Measurements from ENCODE around the gene ZNF101. TPM values are rescaled to one million over a fixed set of nuclear protein-coding genes. Genes with fewer than 3 reads are reported as not detected.

ZNF101 gene
- polyA plus RNA-seq, 1 donor from 2014 or later = 12.2 TPM

DNA sequence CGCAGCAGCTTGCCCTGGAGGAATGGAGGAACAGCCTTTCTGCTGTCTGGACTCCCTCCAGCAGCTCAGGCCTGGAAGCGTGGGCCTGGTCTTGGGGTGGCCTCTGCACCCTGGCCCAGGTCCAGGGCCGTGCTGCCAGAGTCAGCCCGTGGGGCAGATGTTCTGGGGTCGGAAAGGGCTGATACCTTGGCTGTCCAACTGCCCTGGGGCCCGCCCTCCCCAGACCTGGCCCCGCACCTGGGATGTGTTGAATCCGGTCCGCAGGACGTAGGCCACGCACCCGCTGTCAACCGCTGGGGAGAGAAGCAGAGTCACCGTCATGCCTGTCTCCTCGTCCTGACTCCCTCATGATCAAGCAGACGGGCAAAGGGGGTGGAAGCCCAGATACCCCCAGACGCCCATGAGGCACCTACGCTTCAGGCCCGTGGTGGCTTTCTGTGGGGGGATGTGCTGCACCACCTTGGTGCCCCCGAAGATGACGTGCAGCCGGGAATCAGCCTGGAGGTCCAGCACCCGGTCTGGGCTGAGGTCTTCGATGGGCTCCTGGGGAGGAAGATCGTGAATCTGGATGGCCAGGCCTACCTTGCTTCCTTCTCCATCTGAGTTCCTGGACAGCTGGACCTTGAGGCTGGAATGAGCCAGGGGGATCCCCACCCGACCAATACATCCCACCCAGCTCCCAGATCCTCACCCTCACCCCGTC lies 12.8 kb upstream of the ZNF101 start:
- no peak overlapping the region for H3K27ac ChIP-seq (ENCODE audit: low read length)
- H2AFZ ChIP-seq (ENCODE audit: low read depth, low read length) = no peak overlapping the region
- no peaks in the 10 kb centered on the region for H3K36me3 ChIP-seq (ENCODE audit: insufficient read depth, low read length)
- no peak overlapping the region for H3K9ac ChIP-seq (ENCODE audit: low read length)
- no peaks in the 10 kb centered on the region for H3K79me2 ChIP-seq (replicated peaks; ENCODE audit: insufficient read depth, low read length)
- TF ChIP-seq EZH2 (IDR thresholded peaks at IDR 0.05; ENCODE audit: borderline replicate concordance, insufficient read depth, low read length, poor library complexity, severe bottlenecking) (no peak), POLR2AphosphoS5 (IDR thresholded peaks at IDR 0.05) (no peak), RAD21 (conservative IDR thresholded peaks at IDR 0.05) (no peak), MXI1 (conservative IDR thresholded peaks at IDR 0.05; ENCODE audit: poor library complexity, severe bottlenecking) (no peak), TAF1 (IDR thresholded peaks at IDR 0.05; ENCODE audit: low read depth) (no peak), EP300 (conservative IDR thresholded peaks at IDR 0.05; ENCODE audit: poor library complexity, severe bottlenecking) (no peak), SMC3 (conservative IDR thresholded peaks at IDR 0.05; ENCODE audit: poor library complexity) (no peak)
- TF ChIP-seq, protein P1, sequence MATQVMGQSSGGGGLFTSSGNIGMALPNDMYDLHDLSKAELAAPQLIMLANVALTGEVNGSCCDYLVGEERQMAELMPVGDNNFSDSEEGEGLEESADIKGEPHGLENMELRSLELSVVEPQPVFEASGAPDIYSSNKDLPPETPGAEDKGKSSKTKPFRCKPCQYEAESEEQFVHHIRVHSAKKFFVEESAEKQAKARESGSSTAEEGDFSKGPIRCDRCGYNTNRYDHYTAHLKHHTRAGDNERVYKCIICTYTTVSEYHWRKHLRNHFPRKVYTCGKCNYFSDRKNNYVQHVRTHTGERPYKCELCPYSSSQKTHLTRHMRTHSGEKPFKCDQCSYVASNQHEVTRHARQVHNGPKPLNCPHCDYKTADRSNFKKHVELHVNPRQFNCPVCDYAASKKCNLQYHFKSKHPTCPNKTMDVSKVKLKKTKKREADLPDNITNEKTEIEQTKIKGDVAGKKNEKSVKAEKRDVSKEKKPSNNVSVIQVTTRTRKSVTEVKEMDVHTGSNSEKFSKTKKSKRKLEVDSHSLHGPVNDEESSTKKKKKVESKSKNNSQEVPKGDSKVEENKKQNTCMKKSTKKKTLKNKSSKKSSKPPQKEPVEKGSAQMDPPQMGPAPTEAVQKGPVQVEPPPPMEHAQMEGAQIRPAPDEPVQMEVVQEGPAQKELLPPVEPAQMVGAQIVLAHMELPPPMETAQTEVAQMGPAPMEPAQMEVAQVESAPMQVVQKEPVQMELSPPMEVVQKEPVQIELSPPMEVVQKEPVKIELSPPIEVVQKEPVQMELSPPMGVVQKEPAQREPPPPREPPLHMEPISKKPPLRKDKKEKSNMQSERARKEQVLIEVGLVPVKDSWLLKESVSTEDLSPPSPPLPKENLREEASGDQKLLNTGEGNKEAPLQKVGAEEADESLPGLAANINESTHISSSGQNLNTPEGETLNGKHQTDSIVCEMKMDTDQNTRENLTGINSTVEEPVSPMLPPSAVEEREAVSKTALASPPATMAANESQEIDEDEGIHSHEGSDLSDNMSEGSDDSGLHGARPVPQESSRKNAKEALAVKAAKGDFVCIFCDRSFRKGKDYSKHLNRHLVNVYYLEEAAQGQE (IDR thresholded peaks at IDR 0.05; ENCODE audit: borderline replicate concordance) = no peak
- TF ChIP-seq, protein P2, sequence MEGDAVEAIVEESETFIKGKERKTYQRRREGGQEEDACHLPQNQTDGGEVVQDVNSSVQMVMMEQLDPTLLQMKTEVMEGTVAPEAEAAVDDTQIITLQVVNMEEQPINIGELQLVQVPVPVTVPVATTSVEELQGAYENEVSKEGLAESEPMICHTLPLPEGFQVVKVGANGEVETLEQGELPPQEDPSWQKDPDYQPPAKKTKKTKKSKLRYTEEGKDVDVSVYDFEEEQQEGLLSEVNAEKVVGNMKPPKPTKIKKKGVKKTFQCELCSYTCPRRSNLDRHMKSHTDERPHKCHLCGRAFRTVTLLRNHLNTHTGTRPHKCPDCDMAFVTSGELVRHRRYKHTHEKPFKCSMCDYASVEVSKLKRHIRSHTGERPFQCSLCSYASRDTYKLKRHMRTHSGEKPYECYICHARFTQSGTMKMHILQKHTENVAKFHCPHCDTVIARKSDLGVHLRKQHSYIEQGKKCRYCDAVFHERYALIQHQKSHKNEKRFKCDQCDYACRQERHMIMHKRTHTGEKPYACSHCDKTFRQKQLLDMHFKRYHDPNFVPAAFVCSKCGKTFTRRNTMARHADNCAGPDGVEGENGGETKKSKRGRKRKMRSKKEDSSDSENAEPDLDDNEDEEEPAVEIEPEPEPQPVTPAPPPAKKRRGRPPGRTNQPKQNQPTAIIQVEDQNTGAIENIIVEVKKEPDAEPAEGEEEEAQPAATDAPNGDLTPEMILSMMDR (IDR thresholded peaks at IDR 0.05; ENCODE audit: poor library complexity, severe bottlenecking) = no peak
- no peaks in the 10 kb centered on the region for H3K27me3 ChIP-seq (ENCODE audit: insufficient read depth, low read depth, low read length)
- H3F3A ChIP-seq (ENCODE audit: insufficient read depth, low read length, poor library complexity, severe bottlenecking) = no peaks in the 10 kb centered on the region
- no peak overlapping the region for H3K4me2 ChIP-seq (ENCODE audit: low read length)
- no peaks in the 10 kb centered on the region for H3K9me2 ChIP-seq (ENCODE audit: insufficient read depth, low read length)
- no peak overlapping the region for H3K4me3 ChIP-seq (ENCODE audit: low read length)
- no peaks in the 10 kb centered on the region for H4K20me1 ChIP-seq (ENCODE audit: insufficient read depth)
- H3K9me3 ChIP-seq (ENCODE audit: low read length) = no peaks in the 10 kb centered on the region

DNA sequence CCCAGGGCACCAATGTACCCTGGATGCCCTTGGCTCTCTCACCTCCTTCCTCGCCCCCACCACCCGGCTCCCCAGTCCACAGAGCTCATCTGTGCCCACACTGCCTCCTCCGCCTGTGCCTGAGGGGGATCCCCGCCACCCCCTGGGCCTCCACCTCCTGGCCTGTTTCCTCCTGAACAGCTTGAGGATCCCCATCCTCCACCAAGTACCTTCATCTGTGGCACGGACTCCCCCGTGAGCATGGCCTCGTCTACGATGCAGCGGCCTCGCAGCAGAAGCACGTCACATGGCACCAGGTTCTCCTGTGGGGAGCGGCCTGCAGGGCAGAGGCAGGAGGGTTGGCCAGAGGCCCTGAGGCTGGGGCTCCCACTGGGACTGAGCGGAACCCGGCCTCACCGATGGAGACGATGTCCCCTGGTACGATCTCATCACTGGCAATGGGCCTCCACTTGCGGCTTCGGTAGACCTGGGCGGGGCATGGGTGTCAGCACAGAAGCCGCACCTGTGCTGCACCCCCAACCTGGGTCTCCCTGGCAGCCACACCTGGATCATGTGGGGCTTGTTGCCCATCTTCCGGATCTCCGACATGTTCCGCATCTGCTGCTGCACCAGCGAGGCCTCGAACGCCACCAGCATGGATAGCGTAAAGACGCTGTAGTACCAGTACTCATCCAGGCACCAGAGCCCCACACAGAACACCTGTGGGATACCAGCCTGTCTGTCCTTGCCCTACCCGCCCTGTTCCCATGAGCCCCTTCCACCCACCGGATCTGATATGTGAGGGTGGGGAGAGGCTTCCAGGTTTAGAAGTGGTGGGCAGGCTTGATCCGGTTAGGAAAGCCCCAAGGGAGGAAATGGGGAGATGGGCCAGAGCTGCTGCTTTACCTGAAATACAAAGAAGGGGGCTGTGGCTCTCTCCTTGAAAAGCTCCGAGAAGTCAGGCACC lies 11.9 kb upstream of the ZNF101 start:
- Histone ChIP-seq H3K27me3 (ENCODE audit: insufficient read depth, low read depth, low read length) (no peaks in the 10 kb centered on the region), H3K9me2 (ENCODE audit: insufficient read depth, low read length) (no peaks in the 10 kb centered on the region), H4K20me1 (ENCODE audit: insufficient read depth) (no peaks in the 10 kb centered on the region), H3K36me3 (ENCODE audit: insufficient read depth, low read length) (no peaks in the 10 kb centered on the region), H2AFZ (ENCODE audit: low read depth, low read length) (no peak overlapping the region), H3K4me3 (ENCODE audit: low read length) (no peak overlapping the region), H3K4me2 (ENCODE audit: low read length) (no peak overlapping the region), H3K9ac (ENCODE audit: low read length) (no peak overlapping the region), H3K9me3 (ENCODE audit: low read length) (no peaks in the 10 kb centered on the region), H3K79me2 (replicated peaks; ENCODE audit: insufficient read depth, low read length) (peaks cover 7% of the 10 kb centered on the region), H3K27ac (ENCODE audit: low read length) (no peak overlapping the region), H3F3A (ENCODE audit: insufficient read depth, low read length, poor library complexity, severe bottlenecking) (no peaks in the 10 kb centered on the region)
- TF ChIP-seq MXI1 (conservative IDR thresholded peaks at IDR 0.05; ENCODE audit: poor library complexity, severe bottlenecking) = no peak
- TF ChIP-seq, protein P2 (IDR thresholded peaks at IDR 0.05; ENCODE audit: poor library complexity, severe bottlenecking) = no peak
- TF ChIP-seq EZH2 (IDR thresholded peaks at IDR 0.05; ENCODE audit: borderline replicate concordance, insufficient read depth, low read length, poor library complexity, severe bottlenecking) = no peak
- no peak for TF ChIP-seq RAD21 (conservative IDR thresholded peaks at IDR 0.05)
- TF ChIP-seq TAF1 (IDR thresholded peaks at IDR 0.05; ENCODE audit: low read depth) = no peak
